22Rv1 (cell line): ENCODE results near the gene UBE2D3.

Experiments
- CTCF ChIP-seq: fragments of 450-650 bp; IDR thresholded peaks from 2 replicates; pipeline ENCODE4 v1.5.1; 2017; ENCODE audit warnings: mild to moderate bottlenecking
- ZFX ChIP-seq: fragments of 450-650 bp; IDR thresholded peaks from 2 replicates; pipeline ENCODE4 v1.6.1; 2017; ENCODE audit warnings: antibody characterized with exemption, borderline replicate concordance

- no peak for TF ChIP-seq CTCF
- no peak for TF ChIP-seq ZFX
These were observed 15.9 kb upstream of the UBE2D3 start for GRCh38 chr4:102843273-102843672.
